H9 (cell line): Measurements from ENCODE around the gene NEMF. TPM values are rescaled to one million over a fixed set of nuclear protein-coding genes. Genes with fewer than 3 reads are reported as not detected.

Experiments used
- DNase-seq: peaks from one replicate; pipeline ENCODE4 v3.0.0-alpha.2; 2017
- H2AFZ ChIP-seq: one replicate; pipeline ENCODE4 v1.6.1; 2013; ENCODE audit warnings: mild to moderate bottlenecking, low read length, control low read depth, moderate library complexity
- H2AK5ac ChIP-seq: 2 replicates; pipeline ENCODE4 v1.6.1; 2013; ENCODE audit warnings: low read length, control low read depth, mixed read lengths; ENCODE audit not compliant: insufficient read length
- H2BK120ac ChIP-seq: one replicate; pipeline ENCODE4 v1.6.1; 2013; ENCODE audit warnings: low read depth, mild to moderate bottlenecking, low read length, control low read depth, inconsistent platforms; ENCODE audit not compliant: poor library complexity, severe bottlenecking
- H2BK12ac ChIP-seq: 2 replicates; pipeline ENCODE4 v1.6.1; 2013; ENCODE audit warnings: low read length, control low read depth, mixed read lengths, low read depth; ENCODE audit not compliant: insufficient read length
- H2BK15ac ChIP-seq: 2 replicates; pipeline ENCODE4 v1.6.1; 2013; ENCODE audit warnings: low read depth, low read length, control low read depth
- H2BK20ac ChIP-seq: one replicate; pipeline ENCODE4 v1.6.1; 2013; ENCODE audit warnings: low read depth, mild to moderate bottlenecking, low read length, control low read depth, inconsistent platforms; ENCODE audit not compliant: poor library complexity, severe bottlenecking
- H2BK5ac ChIP-seq: 2 replicates; pipeline ENCODE4 v1.6.1; 2013; ENCODE audit warnings: low read length, control low read depth, mixed read lengths; ENCODE audit not compliant: insufficient read length
- H3K14ac ChIP-seq: 2 replicates; pipeline ENCODE4 v1.6.1; 2013; ENCODE audit warnings: low read length, control low read depth; ENCODE audit not compliant: insufficient read depth
- H3K18ac ChIP-seq: 2 replicates; pipeline ENCODE4 v1.6.1; 2013; ENCODE audit warnings: low read depth, mild to moderate bottlenecking, mixed read lengths, low read length, control low read depth; ENCODE audit not compliant: insufficient read length
- H3K23ac ChIP-seq: 2 replicates; pipeline ENCODE4 v1.6.1; 2013; ENCODE audit warnings: low read length, control low read depth, mixed read lengths, low read depth; ENCODE audit not compliant: insufficient read length
- H3K23me2 ChIP-seq: 2 replicates; pipeline ENCODE4 v1.6.1; 2013; ENCODE audit warnings: low read depth, mild to moderate bottlenecking, mixed read lengths, low read length, control low read depth; ENCODE audit not compliant: insufficient read length, poor library complexity, severe bottlenecking
- H3K27ac ChIP-seq: 2 replicates; pipeline ENCODE4 v1.5.1; 2013; ENCODE audit warnings: low read length, control low read depth, mixed read lengths, low read depth; ENCODE audit not compliant: insufficient read length
- H3K27me3 ChIP-seq: 2 replicates; pipeline ENCODE4 v1.6.1; 2013; ENCODE audit warnings: low read length, control low read depth, inconsistent platforms; ENCODE audit not compliant: insufficient read depth
- H3K4ac ChIP-seq: 2 replicates; pipeline ENCODE4 v1.6.1; 2013; ENCODE audit warnings: low read depth, mild to moderate bottlenecking, control low read depth, inconsistent platforms, low read length, moderate library complexity
- H3K4me1 ChIP-seq: 2 replicates; pipeline ENCODE4 v1.6.1; 2013; ENCODE audit warnings: low read length, control low read depth, inconsistent platforms; ENCODE audit not compliant: insufficient read depth
- H3K4me2 ChIP-seq: 2 replicates; pipeline ENCODE4 v1.6.1; 2013; ENCODE audit warnings: low read length, control low read depth, mixed read lengths; ENCODE audit not compliant: insufficient read length, insufficient read depth
- H3K56ac ChIP-seq: 2 replicates; pipeline ENCODE4 v1.6.1; 2013; ENCODE audit warnings: low read depth, mild to moderate bottlenecking, mixed read lengths, low read length, control low read depth; ENCODE audit not compliant: insufficient read length
- H3K79me1 ChIP-seq: 2 replicates; pipeline ENCODE4 v1.6.1; 2013; ENCODE audit warnings: low read depth, mild to moderate bottlenecking, moderate library complexity, low read length, control low read depth, inconsistent platforms; ENCODE audit not compliant: insufficient read depth, poor library complexity, severe bottlenecking
- H3K79me2 ChIP-seq: 2 replicates; pipeline ENCODE4 v1.6.1; 2013; ENCODE audit warnings: low read length, control low read depth, inconsistent platforms; ENCODE audit not compliant: insufficient read depth
- H3K9ac ChIP-seq: 2 replicates; pipeline ENCODE4 v1.6.1; 2013; ENCODE audit warnings: low read length, control low read depth, mixed read lengths; ENCODE audit not compliant: insufficient read length; ENCODE audit errors: extremely low read depth
- H3K9me3 ChIP-seq: one replicate; pipeline ENCODE4 v1.6.1; 2013; ENCODE audit warnings: low read depth, low read length, inconsistent platforms; ENCODE audit not compliant: control insufficient read depth
- H3T11ph ChIP-seq: one replicate; pipeline ENCODE4 v1.6.1; 2013; ENCODE audit warnings: mild to moderate bottlenecking, low read length, control low read depth, inconsistent platforms
- H4K20me1 ChIP-seq: one replicate; pipeline ENCODE4 v1.6.1; 2013; ENCODE audit not compliant: control insufficient read depth, insufficient read length, insufficient read depth
- H4K5ac ChIP-seq: 2 replicates; pipeline ENCODE4 v1.6.1; 2013; ENCODE audit warnings: low read depth, mild to moderate bottlenecking, mixed read lengths, low read length, control low read depth; ENCODE audit not compliant: insufficient read length
- H4K8ac ChIP-seq: replicated peaks from 2 replicates; pipeline ENCODE4 v1.6.1; 2013; ENCODE audit warnings: low read length, control low read depth, mixed read lengths, low read depth; ENCODE audit not compliant: insufficient read length
- H4K91ac ChIP-seq: 2 replicates; pipeline ENCODE4 v1.6.1; 2013; ENCODE audit warnings: low read depth, mild to moderate bottlenecking, moderate library complexity, mixed read lengths, low read length, control low read depth; ENCODE audit not compliant: insufficient read length
- H3K27ac Mint-ChIP-seq, 3 experiments: 2 replicates in 2 of 3; 3 replicates in 1 of 3; pipeline ENCODE4 v1.8.0; 2020 to 2021; ENCODE audit warnings: mixed read lengths in 3 of 3, mild to moderate bottlenecking in 1 of 3, moderate library complexity in 1 of 3
- H3K27me3 Mint-ChIP-seq: 2 replicates; pipeline ENCODE4 v1.8.0; 2021; ENCODE audit warnings: low read depth, mild to moderate bottlenecking, moderate library complexity, mixed read lengths
- H3K36me3 Mint-ChIP-seq, 3 experiments: 2 replicates in 2 of 3; 3 replicates in 1 of 3; pipeline ENCODE4 v1.8.0; 2020 to 2021; ENCODE audit warnings: low read depth in 3 of 3, mixed read lengths in 3 of 3; ENCODE audit not compliant: insufficient read depth in 1 of 3
- H3K4me1 Mint-ChIP-seq, 2 experiments: 2 replicates each; pipeline ENCODE4 v1.8.0; 2020; ENCODE audit warnings: mixed read lengths in 2 of 2
- H3K4me3 Mint-ChIP-seq, 2 experiments: 2 replicates in 1 of 2; 3 replicates in 1 of 2; pipeline ENCODE4 v1.8.0; 2020 to 2021; ENCODE audit warnings: mild to moderate bottlenecking in 2 of 2, mixed read lengths in 2 of 2, moderate library complexity in 1 of 2
- H3K9me3 Mint-ChIP-seq, 2 experiments: 2 replicates in 1 of 2; 3 replicates in 1 of 2; pipeline ENCODE4 v1.8.0; 2020; ENCODE audit warnings: mild to moderate bottlenecking in 2 of 2, mixed read lengths in 2 of 2, moderate library complexity in 1 of 2
- CTCF ChIP-seq: fragments of 200-600 bp; sonication (generic); conservative IDR thresholded peaks from 3 replicates; pipeline ENCODE4 v1.8.0; 2021; ENCODE audit warnings: antibody characterized with exemption, mild to moderate bottlenecking
- WGBS: extraction: QIAGEN DNeasy Blood & Tissue Kit; methylation state at CpG from one replicate; pipeline ENCODE4 v1.1.7; 2013; ENCODE audit warnings: missing lambda C conversion rate, low lambda C conversion rate, mixed read lengths; ENCODE audit not compliant: insufficient read length; ENCODE audit errors: extremely low coverage; 5-methylcytosine and 5-hydroxymethylcytosine counted together
- total RNA-seq: library from RNA; stranded (reverse); gene quantifications from 2 replicates; pipeline ENCODE4 v1.2.1, GENCODE V29; 2021

Gene NEMF
- total RNA-seq, 1 experiment from 2014 or later, result 57.4 TPM

- Histone ChIP-seq H4K5ac (no peak overlapping the region), H2BK120ac (no peak overlapping the region)
Observed at GRCh38 chr14:49900973-49901372, 48.4 kb upstream of the NEMF start.

More at GRCh38 chr14:49900973-49901372, 48.4 kb upstream of the NEMF start:
- H3K18ac ChIP-seq, result no peak overlapping the region
- no peaks in the 10 kb centered on the region for H3K4me1 ChIP-seq
- no peak overlapping the region for H2BK12ac ChIP-seq
- peaks cover 15 to 17% of the 10 kb centered on the region in 2 experiments for H3K4me1 Mint-ChIP-seq
- H3K4me2 ChIP-seq, result no peak overlapping the region
- H4K20me1 ChIP-seq, result no peaks in the 10 kb centered on the region
- H2AK5ac ChIP-seq, result no peak overlapping the region
- no peaks in the 10 kb centered on the region for H3K9me3 ChIP-seq
- H3K56ac ChIP-seq, result no peak overlapping the region
- H3T11ph ChIP-seq, result no peak overlapping the region
- peaks cover 0 to 3% (median 0%) of the 10 kb centered on the region in 3 experiments; a peak in 2 of 7 replicates for H3K36me3 Mint-ChIP-seq
- H2BK20ac ChIP-seq, result no peak overlapping the region
- H3K4me3 Mint-ChIP-seq, result no peak overlapping the region
- H3K27ac ChIP-seq, result no peak overlapping the region
- no peak overlapping the region for H4K91ac ChIP-seq
- H2BK15ac ChIP-seq, result no peak overlapping the region
- no peak overlapping the region for H2AFZ ChIP-seq
- no peaks in the 10 kb centered on the region for H3K79me1 ChIP-seq
- no peaks in the 10 kb centered on the region for H3K23me2 ChIP-seq
- no peak for TF ChIP-seq CTCF
- H3K23ac ChIP-seq, result no peak overlapping the region
- no peak for DNase-seq
- no peak overlapping the region for H3K27ac Mint-ChIP-seq
- no peak overlapping the region for H2BK5ac ChIP-seq
- no peak overlapping the region for H3K9ac ChIP-seq
- no peak overlapping the region for H4K8ac ChIP-seq
- H3K4ac ChIP-seq, result no peak overlapping the region
- H3K27me3 Mint-ChIP-seq, result no peaks in the 10 kb centered on the region
- no peak overlapping the region for H3K14ac ChIP-seq
- H3K27me3 ChIP-seq, result no peaks in the 10 kb centered on the region
- no CpG with 5 or more reads among the region's 1 CpG for WGBS
- H3K79me2 ChIP-seq, result no peaks in the 10 kb centered on the region
- H3K9me3 Mint-ChIP-seq, result no peaks in the 10 kb centered on the region; a peak in 1 of 5 replicates
